ENCODE results near the gene SOX18.

Gene SOX18

DNA sequence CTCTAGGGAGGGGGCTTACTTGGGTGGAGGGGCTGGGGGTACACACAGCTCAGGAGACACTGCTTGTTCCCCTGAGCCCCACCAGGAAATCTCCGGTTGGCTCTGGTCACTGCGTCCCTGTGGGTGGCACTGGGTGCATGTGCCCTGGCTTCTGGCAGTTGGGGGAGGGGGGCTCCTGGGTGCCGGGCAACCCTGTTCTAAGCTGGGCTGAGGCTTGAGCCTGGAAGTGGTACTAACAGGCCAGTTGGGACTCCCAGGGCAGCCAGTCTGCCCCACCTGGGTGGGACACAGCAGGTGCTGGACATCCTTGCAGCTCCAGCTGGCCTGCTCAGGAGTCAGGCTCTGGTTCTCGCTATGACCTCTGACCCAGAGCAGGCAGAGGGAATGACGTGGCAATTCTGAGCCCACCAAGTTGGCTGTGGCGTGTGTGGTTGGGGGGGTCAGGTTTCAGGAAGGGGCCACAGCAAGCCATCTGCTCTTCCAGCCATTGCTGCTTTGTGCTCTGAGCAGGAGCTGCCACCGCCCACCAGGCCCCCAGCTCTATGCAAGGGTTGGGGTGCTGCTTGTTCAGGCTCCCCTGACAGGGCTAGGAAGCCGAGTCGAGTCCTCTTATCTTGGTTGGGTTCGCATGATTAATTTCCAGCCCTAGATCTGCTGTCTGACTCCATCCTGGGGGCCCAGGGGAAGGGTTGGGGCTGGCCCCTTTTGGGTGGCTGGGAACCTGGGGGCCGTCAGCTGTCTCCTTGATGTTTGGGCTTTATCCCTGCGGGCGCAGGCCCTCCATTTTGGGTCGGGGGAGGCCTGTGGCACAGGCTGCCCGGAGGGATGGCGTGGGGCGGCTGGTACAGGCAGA is 12.9 kb downstream of the SOX18 start:
- no peak for DNase-seq

- DNase-seq, result no peak
Observed at GRCh38 chr20:64035933-64036345, 13.5 kb downstream of the SOX18 start, which contains the start of gene C20orf204. Gene C20orf204 (plus strand): TSS chr20:64036182. CDS start chr20:64036324, 142 bp downstream.

GRCh38 chr20:64035066-64035932 is 14.1 kb downstream of the SOX18 start:
- no peak for DNase-seq

- no peak for DNase-seq
Observed at GRCh38 chr20:64033981-64034493, 15.4 kb downstream of the SOX18 start.

DNA sequence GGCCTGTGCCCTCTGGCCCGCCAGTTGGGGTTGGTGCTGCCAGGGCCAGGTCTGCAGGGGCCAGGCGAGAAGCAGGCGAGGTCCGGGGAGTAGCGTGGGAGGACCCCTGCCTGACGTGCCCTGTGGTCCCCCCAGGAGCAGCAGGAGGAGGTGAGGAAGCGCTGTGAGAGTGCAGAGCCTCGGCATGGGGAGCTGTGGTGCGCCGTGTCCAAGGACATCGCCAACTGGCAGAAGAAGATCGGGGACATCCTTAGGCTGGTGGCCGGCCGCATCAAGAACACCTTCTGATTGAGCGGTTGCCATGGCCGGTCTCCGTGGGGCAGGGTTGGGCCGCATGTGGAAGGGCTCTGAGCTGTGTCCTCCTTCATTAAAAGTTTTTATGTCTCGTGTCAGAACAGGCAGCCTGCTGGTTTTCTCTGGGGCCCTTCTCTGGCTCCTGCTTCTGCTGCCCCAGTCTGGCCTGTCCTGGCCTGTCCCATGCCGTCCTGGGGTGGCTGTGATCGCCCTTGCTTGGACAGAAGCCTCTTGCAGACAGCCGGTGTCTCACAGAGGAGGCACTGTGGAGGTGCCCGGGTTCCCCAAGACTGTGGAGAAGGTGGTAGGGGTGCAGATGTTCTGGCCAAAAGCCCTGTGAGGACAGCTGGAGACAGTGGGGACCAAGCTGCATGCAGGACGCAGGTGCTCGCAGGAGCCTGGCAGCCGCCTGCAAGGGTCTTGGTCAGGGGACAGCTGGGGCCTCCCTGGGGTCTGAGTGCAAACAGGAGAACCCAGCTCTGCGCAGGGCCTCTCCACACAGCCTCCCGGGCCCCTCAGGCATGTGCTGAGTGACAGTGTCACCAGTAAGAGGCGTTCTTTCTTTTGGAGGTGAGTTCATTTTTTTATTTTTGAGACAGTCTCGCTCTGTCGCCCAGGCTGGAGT is 16.5 kb downstream of the SOX18 start:
- DNase-seq, result no peak

DNA sequence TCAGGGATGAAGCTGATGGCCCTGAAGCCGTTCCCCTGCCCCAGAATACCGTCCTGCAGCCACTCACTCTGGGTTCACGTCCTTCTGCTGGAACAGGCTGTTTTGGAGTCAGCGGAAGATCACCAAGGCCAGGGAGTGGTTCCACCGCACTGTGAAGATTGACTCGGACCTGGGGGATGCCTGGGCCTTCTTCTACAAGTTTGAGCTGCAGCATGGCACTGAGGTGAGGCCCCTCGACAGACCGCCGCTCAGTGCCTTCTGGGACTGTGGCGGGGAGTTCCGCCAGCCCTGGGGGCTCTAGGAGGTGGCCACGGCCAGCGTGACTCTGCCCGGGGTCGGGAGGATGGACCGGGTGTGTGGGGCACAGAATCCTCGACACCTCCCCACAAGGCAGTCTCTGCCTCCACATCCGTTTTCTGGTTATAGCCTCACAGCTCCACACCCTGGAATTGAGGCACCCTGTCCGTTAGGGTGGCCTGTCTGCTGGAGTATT is 17.6 kb downstream of the SOX18 start:
- no peak for DNase-seq

DNA sequence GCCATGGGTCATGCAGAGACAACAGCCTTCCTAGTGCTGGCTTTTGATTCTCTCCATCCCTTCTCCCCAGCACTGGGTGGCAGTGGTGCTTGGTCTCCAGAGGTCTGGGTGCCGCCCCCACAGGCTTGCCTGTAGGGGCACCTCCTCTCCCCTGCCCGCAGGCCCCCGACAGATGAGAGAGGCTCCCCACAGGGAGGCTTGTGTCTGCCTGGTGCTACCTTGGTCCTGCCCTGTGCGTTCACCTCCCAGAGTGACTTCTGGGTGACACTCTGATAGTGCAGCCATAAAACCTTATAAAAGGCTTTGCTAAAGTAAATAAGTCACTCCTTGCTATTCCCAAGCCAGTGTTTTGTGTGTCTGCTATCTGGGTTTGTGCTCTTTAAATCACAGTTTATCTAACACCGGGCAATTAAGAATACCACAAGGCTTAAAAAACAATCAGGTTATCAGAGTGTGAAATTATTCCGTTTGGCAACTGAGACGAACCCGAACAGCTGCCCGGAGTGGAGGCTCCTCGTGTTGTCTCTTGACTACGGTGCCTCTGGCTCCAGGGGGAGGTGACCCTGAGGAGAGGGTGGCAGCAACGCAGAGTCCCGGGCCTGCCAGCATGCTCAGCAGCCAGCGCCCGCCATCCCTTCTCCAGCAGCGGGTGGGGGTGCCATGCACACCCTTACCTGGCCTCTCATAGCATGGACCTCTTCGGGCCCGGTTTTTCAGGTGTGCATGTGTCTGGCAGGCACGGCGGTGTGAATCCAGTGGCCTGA is 18.9 kb downstream of the SOX18 start:
- DNase-seq, result no peak

DNA sequence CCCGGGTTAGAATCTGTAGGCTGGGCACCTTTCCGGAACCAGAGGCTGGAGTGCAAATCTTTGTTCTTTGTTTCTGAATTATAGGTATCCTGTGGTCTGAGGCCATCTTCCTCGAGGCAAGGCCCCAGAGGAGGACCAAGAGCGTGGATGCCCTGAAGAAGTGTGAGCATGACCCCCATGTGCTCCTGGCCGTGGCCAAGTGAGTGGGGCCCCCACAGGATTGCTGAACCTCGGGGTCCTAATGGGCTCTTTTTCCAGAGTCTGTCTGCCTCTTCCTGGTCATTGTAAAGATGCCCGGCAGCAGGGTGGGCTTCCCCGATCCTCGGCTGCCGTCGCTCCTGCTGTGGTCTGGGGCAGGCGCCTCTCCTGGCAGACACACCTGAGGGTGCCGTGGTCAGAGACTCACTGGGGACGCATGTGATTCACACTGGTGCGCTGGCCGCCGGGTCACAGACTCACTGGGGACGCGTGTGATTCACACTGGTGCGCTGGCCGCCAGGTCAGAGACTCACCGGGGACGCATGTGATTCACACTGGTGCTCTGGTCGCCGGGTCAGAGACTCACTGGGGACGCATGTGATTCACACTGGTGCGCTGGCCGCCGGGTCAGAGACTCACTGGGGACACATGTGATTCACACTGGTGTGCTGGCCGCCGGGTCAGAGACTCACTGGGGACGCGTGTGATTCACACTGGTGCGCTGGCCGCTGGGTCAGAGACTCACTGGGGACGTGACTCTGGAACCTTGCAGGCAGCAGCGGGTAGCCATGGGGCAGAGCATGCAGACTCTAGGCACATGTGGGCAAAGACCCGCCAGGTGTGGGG is 19.9 kb downstream of the SOX18 start:
- DNase-seq, result no peak

- no peak for DNase-seq
Observed at GRCh38 chr20:64027981-64028685, 21.3 kb downstream of the SOX18 start.

GRCh38 chr20:64025826-64026412 is 23.5 kb downstream of the SOX18 start:
- DNase-seq, result no peak

GRCh38 chr20:64025101-64025825 is 24.2 kb downstream of the SOX18 start:
- DNase-seq, result no peak

- no peak for DNase-seq
Observed at GRCh38 chr20:64024141-64024990, 25.1 kb downstream of the SOX18 start.

DNA sequence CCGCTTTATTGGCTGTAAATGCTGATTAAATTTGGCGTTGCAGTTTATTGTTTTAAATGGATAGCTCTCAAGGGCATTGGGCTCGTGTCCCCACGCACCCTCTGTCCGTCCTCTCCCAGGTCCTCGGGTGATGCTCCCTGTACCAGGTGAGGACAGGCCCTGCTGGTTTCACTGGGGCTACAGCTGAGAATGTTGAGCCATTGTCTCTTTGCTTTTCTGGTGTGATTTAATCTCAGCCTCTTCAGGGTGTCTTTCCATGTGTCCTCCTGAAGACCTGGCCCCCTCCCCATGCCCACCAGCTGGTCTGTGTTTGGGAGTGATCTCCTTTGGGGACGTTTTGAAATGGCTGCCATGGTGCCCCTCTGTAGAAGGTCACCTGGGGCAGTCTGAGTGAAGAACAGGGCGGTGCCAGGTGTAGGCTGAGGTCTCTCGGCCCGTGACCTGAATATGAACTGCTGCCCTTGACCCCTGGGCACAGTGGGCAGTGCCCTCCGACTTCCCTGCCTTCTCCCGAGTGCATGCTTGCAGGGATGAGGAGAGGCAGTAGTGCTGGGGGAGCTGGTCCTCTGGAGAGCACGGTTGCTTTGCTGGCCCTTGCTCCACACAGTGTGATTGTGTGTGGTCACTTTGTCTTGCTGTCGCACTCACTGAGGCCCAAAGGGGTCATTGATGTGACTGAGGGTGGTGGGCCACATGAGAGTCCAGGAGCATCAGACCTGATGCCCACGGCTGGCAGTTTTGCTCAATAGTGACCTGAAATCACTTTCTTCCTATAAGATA is 25.9 kb downstream of the SOX18 start:
- no peak for DNase-seq

DNA sequence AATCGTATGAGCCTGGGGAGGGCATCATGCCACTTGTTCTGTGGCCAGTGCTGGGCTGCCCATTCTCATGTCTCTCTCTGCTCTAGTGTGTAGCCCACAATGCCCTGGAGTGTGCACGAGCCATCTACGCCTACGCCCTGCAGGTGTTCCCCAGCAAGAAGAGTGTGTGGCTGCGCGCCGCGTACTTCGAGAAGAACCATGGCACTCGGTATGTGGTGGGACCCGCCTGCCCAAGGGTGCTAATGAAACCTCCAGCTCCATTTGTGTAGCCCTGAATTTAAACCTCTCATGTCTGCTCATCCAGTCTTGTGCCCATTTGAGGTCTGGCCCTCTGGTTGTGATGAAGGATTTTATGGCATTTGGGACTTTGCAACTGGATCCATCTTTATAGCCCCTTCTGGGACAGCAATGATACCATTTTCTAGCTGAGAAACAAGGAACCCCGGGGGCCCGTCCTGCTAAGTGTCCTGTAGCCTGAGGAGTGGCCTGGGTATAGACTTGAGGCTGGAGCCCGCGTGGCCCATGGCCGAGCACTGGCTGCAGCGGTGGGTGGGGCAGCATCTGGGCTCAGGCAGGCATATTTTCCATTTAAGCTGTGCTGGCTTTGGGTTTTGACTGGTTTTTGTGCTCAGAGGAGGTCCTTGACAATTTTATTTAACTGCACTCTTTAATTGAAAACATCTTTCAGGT is 26.6 kb downstream of the SOX18 start:
- no peak for DNase-seq

GRCh38 chr20:64021124-64021975 is 28.1 kb downstream of the SOX18 start:
- DNase-seq, result no peak
